Ovary (tissue), 3 donors: Measurements from ENCODE around the gene ZNF319.

Source experiments
- CTCF ChIP-seq, 3 donors: fragments of 450-650 bp in 2 of 3; fragments of 200-600 bp in 1 of 3; IDR thresholded peaks; one replicate each; pipeline versions ENCODE4 v1.5.1 to v1.8.0; 2016 to 2022; ENCODE audit warnings: antibody characterized with exemption in 3 of 3, mild to moderate bottlenecking in 1 of 3
- EP300 ChIP-seq: sonication (generic); formaldehyde crosslinking; IDR thresholded peaks from one replicate; pipeline ENCODE4 v1.6.1; 2017; ENCODE audit warnings: antibody characterized with exemption
- donor health status: DM: no; HTN: no; CAD: no.

- TF ChIP-seq CTCF (IDR thresholded peaks at IDR 0.05) (no peak), EP300 (no peak)
These were observed 40.6 kb upstream of the ZNF319 start for GRCh38 chr16:58040945-58041627.
